Measurements from ENCODE around the gene NEURL1.

DNA sequence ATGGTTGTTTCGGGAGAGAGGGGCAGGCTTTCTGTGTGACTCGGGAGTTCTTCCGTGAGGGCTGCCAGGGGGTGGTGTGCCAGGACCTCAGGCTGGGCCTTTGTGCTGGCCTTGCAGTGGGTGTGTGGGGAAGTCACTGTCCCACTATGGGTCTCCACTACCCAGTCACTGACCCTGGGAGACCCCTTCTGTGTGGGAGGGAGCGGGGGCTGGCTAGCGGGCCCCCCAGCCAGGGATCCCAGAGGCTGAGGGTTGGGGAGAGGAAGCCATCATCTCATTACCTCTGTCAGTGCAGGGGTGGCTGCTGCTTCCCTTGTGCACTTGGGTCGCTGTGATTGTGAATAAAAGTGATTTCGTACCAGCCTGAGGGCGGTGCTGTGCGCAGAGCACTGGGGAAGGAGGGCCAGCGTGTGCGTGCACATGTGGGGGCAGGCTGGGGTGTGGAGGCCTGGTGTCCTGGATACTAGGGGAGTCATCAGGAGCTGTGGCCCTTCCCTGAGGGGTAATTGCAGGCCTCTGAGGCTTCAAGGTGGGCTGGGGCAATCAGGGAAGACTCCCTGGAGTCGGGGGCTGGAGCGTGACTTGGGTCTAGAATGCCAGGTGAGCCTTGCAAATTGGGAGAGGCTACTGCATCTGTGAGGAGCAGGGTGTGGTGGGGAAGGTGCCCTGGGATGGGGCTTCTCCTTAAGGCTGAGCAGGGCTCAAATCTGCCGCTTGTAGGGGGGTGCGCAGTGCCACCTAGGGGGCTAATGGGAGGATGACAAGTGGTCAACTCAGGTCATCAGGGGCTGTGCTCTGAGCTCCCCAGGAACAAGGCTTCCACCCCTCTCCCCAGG lies 98.9 kb downstream of the NEURL1 start:
- TF ChIP-seq, protein P1, sequence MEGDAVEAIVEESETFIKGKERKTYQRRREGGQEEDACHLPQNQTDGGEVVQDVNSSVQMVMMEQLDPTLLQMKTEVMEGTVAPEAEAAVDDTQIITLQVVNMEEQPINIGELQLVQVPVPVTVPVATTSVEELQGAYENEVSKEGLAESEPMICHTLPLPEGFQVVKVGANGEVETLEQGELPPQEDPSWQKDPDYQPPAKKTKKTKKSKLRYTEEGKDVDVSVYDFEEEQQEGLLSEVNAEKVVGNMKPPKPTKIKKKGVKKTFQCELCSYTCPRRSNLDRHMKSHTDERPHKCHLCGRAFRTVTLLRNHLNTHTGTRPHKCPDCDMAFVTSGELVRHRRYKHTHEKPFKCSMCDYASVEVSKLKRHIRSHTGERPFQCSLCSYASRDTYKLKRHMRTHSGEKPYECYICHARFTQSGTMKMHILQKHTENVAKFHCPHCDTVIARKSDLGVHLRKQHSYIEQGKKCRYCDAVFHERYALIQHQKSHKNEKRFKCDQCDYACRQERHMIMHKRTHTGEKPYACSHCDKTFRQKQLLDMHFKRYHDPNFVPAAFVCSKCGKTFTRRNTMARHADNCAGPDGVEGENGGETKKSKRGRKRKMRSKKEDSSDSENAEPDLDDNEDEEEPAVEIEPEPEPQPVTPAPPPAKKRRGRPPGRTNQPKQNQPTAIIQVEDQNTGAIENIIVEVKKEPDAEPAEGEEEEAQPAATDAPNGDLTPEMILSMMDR (IDR thresholded peaks at IDR 0.05): peak in 5 of 6 experiments; percentile 23 to 57 (median 47)
- no peak for TF ChIP-seq POLR2A (IDR thresholded peaks at IDR 0.05)

Data from Peyer's patch (tissue), 4 donors.